A549 (cell line): ENCODE measurements around the gene HTR6.

Experiments used
- BHLHE40 ChIP-seq: IDR thresholded peaks from 2 replicates; pipeline ENCODE4 v1.6.1; 2012; ENCODE audit warnings: low read depth, low read length, inconsistent platforms
- CTCF ChIP-seq: fragments of >200 bp; sonication (Bioruptor Twin); formaldehyde crosslinking; IDR thresholded peaks from 3 replicates; pipeline ENCODE4 v1.5.1; 2016
- HOXA7 ChIP-seq: fragments of 250-450 bp; sonication (Bioruptor Pico); IDR thresholded peaks from 2 replicates; pipeline ENCODE4 v1.5.0; 2020; ENCODE audit warnings: mild to moderate bottlenecking, moderate library complexity
- MAX ChIP-seq: IDR thresholded peaks from 2 replicates; pipeline ENCODE4 v1.6.1; 2012
- MYC ChIP-seq: IDR thresholded peaks from 2 replicates; pipeline ENCODE4 v1.6.1; 2012; ENCODE audit warnings: mild to moderate bottlenecking, inconsistent platforms, low read length, improper control_type of control experiment, borderline replicate concordance
- REST ChIP-seq: fragments of 200-600 bp; sonication (generic); IDR thresholded peaks from 2 replicates; pipeline ENCODE4 v1.6.1; 2016; ENCODE audit warnings: antibody characterized with exemption, mild to moderate bottlenecking, moderate library complexity
- RFX5 ChIP-seq: fragments of 450-650 bp; IDR thresholded peaks from 2 replicates; pipeline ENCODE4 v1.7.1; 2014; ENCODE audit warnings: antibody characterized with exemption, mild to moderate bottlenecking, moderate library complexity
- USF2 ChIP-seq: fragments of 450-650 bp; IDR thresholded peaks from 2 replicates; pipeline ENCODE4 v1.6.1; 2014; ENCODE audit warnings: antibody characterized with exemption

GRCh38 chr1:19665186-19665495 is 466 bp downstream of the HTR6 start:
- TF ChIP-seq BHLHE40 (no peak), MYC (no peak), REST (no peak), CTCF (no peak), MAX (no peak), HOXA7 (CRISPR knock-in tag) (no peak), RFX5 (no peak), USF2 (no peak)
